HG03025 (cell line): ENCODE measurements around the gene TEX14.
A peak's percentile ranks its signal among the peaks of the same experiment; 100 is the strongest.

Experiments used
- ATAC-seq: cut with Tn5 transposase; IDR thresholded peaks from one replicate; pipeline ENCODE4 v1.9.1; 2021; ENCODE audit warnings: mild to moderate bottlenecking, moderate library complexity; ENCODE audit not compliant: unreplicated experiment, low FRiP score

The TEX14 gene

GRCh38 chr17:58691701-58692238, at the start of gene TEX14:
Gene TEX14, minus strand, starts transcription at chr17:58692045. Its CDS starts 40,044 bp downstream, at chr17:58652001.
- no peak for ATAC-seq

GRCh38 chr17:58741121-58741625, 49.3 kb upstream of the TEX14 start:
- no peak for ATAC-seq

- ATAC-seq = no peak
These were observed 43.0 kb upstream of the TEX14 start for GRCh38 chr17:58734811-58735210.

- ATAC-seq = no peak
These were observed 42.2 kb upstream of the TEX14 start for GRCh38 chr17:58734040-58734439.

GRCh38 chr17:58730937-58731336, 39.1 kb upstream of the TEX14 start:
- ATAC-seq = no peak

GRCh38 chr17:58728798-58729197, 37.0 kb upstream of the TEX14 start:
- ATAC-seq = no peak

GRCh38 chr17:58722696-58723095, 30.9 kb upstream of the TEX14 start:
- no peak for ATAC-seq

- ATAC-seq = no peak
These were observed 30.4 kb upstream of the TEX14 start for GRCh38 chr17:58722274-58722673.

- ATAC-seq = no peak
These were observed 19.2 kb upstream of the TEX14 start for GRCh38 chr17:58710948-58711552.

- no peak for ATAC-seq
These were observed 14.7 kb upstream of the TEX14 start for GRCh38 chr17:58706351-58707140.

- ATAC-seq = no peak
These were observed 12.1 kb upstream of the TEX14 start for GRCh38 chr17:58703916-58704286.

- ATAC-seq = no peak
These were observed 11.5 kb upstream of the TEX14 start for GRCh38 chr17:58703137-58703915.

- ATAC-seq = no peak
These were observed 10.9 kb upstream of the TEX14 start for GRCh38 chr17:58702708-58703107.

- no peak for ATAC-seq
These were observed 10.2 kb upstream of the TEX14 start for GRCh38 chr17:58702045-58702476.

- ATAC-seq = no peak
These were observed 7.9 kb upstream of the TEX14 start for GRCh38 chr17:58699771-58700170.

- no peak for ATAC-seq
These were observed 3.0 kb upstream of the TEX14 start for GRCh38 chr17:58694826-58695225.

- no peak for ATAC-seq
These were observed 2.5 kb upstream of the TEX14 start for GRCh38 chr17:58694302-58694701.

- ATAC-seq = no peak
These were observed 1.9 kb upstream of the TEX14 start for GRCh38 chr17:58693751-58694150.

GRCh38 chr17:58693208-58693607, 1.4 kb upstream of the TEX14 start:
- no peak for ATAC-seq

GRCh38 chr17:58692239-58693055, 602 bp upstream of the TEX14 start, which contains the start of gene RAD51C:
Gene RAD51C, plus strand, starts transcription at chr17:58692602. Its CDS starts 42 bp downstream, at chr17:58692644.
- peak; percentile 88 for ATAC-seq
